GM13976 (cell line): ENCODE data around the gene PTPRK.

ENCODE experiments used
- DNase-seq: peaks from one replicate; pipeline ENCODE4 v3.0.0; 2012; ENCODE audit warnings: low spot score
- CTCF ChIP-seq: IDR thresholded peaks from 2 replicates; pipeline ENCODE4 v1.5.1; 2012; ENCODE audit warnings: borderline replicate concordance, mild to moderate bottlenecking; ENCODE audit not compliant: insufficient read depth; ENCODE audit errors: extremely low read depth, missing control alignments, control extremely low read depth
- in situ Hi-C: fragments of 300-500 bp; cut with MboI; formaldehyde crosslinking; loops from one replicate; pipeline ENCODE4 v1.12.0; 2022; ENCODE audit warnings: low sequenced_read_pairs, mixed read lengths, inconsistent platforms; ENCODE audit not compliant: unreplicated experiment

PTPRK gene

GRCh38 chr6:128337619-128338018 is 182.8 kb downstream of the PTPRK start:
- in situ Hi-C loops: loop anchor here (25.0 kb wide), 2 partner anchors 475 to 600 kb away; no protein-coding TSS in a partner anchor
- no peak for TF ChIP-seq CTCF

GRCh38 chr6:128336436-128337095 is 183.8 kb downstream of the PTPRK start:
- TF ChIP-seq CTCF: no peak
- DNase-seq: no peak
- in situ Hi-C loops: loop anchor here (25.0 kb wide), 2 partner anchors 474 to 599 kb away; no protein-coding TSS in a partner anchor

More at GRCh38 chr6:128337619-128338018, 182.8 kb downstream of the PTPRK start:
- DNase-seq: no peak

GRCh38 chr6:128335963-128336362 is 184.4 kb downstream of the PTPRK start:
- in situ Hi-C loops: loop anchor here (25.0 kb wide), 2 partner anchors 474 to 599 kb away; no protein-coding TSS in a partner anchor
- no peak for DNase-seq
- no peak for TF ChIP-seq CTCF

- in situ Hi-C loops: loop anchor here (25.0 kb wide), 2 partner anchors 471 to 596 kb away; no protein-coding TSS in a partner anchor
- no peak for TF ChIP-seq CTCF
- DNase-seq: no peak
Measured at GRCh38 chr6:128333581-128334223, 186.7 kb downstream of the PTPRK start.

- in situ Hi-C loops: loop anchor here (25.0 kb wide), 2 partner anchors 466 to 591 kb away; no protein-coding TSS in a partner anchor
- no peak for TF ChIP-seq CTCF
- DNase-seq: peak; percentile 5
Measured at GRCh38 chr6:128327890-128328289, 192.5 kb downstream of the PTPRK start.

GRCh38 chr6:128323011-128323410 is 197.4 kb downstream of the PTPRK start:
- TF ChIP-seq CTCF: no peak
- in situ Hi-C loops: no loop called here
- DNase-seq: no peak
